Measurements from ENCODE around the gene LRRC59.

GRCh38 chr17:50432125-50432762, 34.9 kb upstream of the LRRC59 start:
- TF ChIP-seq POLR2A (IDR thresholded peaks at IDR 0.05) (no peak), CTCF (IDR thresholded peaks at IDR 0.05) (no peak)
